ENCODE data around the gene PFN3. TPM values are rescaled to one million over a fixed set of nuclear protein-coding genes. Genes with fewer than 3 reads are reported as not detected.

Gene PFN3
- total RNA-seq, 1 experiment from 2014 or later: 0.48 TPM

DNA sequence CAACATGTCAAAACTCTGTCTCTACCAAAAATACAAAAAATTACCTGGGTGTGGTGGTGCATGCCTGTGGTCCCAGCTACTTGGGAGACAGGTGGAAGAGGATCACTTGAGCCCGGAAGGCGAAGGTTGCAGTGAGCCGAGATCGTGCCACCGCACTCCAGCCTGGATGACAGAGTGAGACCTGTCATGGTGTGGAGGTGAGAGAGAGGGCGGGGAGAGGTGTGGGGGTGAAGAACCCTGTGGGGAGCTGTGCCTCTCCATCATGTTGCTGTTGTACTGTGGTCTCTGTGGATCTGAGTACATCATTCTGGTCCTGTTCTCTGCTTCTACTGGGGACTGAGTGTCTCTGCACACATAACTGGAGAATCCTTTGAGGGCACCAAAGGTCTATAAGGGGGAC is 27.6 kb downstream of the PFN3 start (continued):
- TF ChIP-seq, protein P1, sequence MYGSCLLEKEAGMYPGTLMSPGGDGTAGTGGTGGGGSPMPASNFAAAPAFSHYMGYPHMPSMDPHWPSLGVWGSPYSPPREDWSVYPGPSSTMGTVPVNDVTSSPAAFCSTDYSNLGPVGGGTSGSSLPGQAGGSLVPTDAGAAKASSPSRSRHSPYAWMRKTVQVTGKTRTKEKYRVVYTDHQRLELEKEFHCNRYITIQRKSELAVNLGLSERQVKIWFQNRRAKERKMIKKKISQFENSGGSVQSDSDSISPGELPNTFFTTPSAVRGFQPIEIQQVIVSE (CRISPR knock-in tag; IDR thresholded peaks at IDR 0.05; ENCODE audit: borderline replicate concordance): no peak
- TF ChIP-seq ZNF138 (CRISPR knock-in tag; conservative IDR thresholded peaks at IDR 0.05) (no peak), CREM (CRISPR knock-in tag; IDR thresholded peaks at IDR 0.05) (no peak)

DNA sequence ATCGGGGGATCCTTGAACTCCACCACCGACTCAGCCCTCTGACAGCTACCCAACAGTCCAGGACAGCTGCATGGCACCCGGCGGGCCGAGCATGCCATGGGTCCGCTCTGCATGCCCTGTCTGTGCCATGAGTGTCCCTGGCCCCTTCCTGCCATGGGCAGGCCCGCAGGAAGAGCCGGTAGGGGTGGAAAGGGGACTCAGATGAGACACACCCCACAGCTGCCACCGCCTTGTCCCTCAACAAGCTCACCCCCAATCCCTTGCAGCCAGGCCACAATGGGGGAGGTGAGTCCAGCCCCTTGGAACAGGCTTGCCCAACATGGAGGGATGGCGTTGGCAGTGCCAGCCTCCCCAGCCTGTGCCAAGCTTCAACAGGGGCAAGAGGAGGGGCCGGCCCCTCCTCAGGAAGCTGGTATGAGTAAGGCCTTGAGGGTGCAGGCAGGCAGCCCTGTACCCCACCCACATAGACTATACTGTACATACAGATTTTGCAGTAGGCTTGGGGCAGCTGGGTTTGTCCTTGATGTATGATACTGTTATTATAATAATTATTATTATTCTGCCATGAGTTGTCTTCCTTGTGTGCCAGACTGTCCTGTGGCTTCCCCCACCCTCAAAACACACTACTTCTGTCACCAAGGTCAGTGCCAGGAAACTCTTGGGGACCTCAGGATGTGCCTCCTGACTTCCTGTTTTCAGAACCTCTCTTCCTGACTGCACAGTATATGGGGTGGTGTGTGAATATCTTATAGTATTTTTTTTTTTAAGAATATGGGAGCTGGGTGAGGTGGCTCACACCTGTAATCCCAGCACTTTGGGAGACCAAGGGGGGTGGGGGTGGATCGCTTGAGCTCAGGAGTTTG is 28.2 kb downstream of the PFN3 start:
- Mint-ChIP-seq H3K27ac (no peak overlapping the region), H3K4me3 (peak overlapping the region; percentile 66; the same call in 1 of the 2 replicates), H3K27me3 (ENCODE audit: low read depth) (peaks cover 5% of the 10 kb centered on the region), H3K9me3 (no peaks in the 10 kb centered on the region), H3K4me1 (peaks cover 47% of the 10 kb centered on the region), H3K36me3 (peaks cover 13% of the 10 kb centered on the region)
- no peak for ATAC-seq
- CTCF ChIA-PET: interaction anchor here (0.6 to 13.2 kb wide), 13 partner anchors 7 to 129 kb away, joined by 3 to 216 read pairs (median 55); partner anchors contain the start of genes GRK6, PFN3, PRR7 and SLC34A1
- POLR2A ChIA-PET: interaction anchor here (1.1 to 1.3 kb wide), 3 partner anchors 10 to 36 kb away, joined by 3 to 5 read pairs (median 3); no protein-coding TSS in a partner anchor
- DNase-seq (ENCODE audit: low spot score): no peak
- TF ChIP-seq TEAD1 (CRISPR knock-in tag; IDR thresholded peaks at IDR 0.05): no peak
- TF ChIP-seq, protein P2, sequence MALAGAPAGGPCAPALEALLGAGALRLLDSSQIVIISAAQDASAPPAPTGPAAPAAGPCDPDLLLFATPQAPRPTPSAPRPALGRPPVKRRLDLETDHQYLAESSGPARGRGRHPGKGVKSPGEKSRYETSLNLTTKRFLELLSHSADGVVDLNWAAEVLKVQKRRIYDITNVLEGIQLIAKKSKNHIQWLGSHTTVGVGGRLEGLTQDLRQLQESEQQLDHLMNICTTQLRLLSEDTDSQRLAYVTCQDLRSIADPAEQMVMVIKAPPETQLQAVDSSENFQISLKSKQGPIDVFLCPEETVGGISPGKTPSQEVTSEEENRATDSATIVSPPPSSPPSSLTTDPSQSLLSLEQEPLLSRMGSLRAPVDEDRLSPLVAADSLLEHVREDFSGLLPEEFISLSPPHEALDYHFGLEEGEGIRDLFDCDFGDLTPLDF (CRISPR knock-in tag; IDR thresholded peaks at IDR 0.05): no peak
- TF ChIP-seq, protein P3, sequence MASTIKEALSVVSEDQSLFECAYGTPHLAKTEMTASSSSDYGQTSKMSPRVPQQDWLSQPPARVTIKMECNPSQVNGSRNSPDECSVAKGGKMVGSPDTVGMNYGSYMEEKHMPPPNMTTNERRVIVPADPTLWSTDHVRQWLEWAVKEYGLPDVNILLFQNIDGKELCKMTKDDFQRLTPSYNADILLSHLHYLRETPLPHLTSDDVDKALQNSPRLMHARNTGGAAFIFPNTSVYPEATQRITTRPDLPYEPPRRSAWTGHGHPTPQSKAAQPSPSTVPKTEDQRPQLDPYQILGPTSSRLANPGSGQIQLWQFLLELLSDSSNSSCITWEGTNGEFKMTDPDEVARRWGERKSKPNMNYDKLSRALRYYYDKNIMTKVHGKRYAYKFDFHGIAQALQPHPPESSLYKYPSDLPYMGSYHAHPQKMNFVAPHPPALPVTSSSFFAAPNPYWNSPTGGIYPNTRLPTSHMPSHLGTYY (CRISPR knock-in tag; IDR thresholded peaks at IDR 0.05): no peak
- no peak for TF ChIP-seq CREB1 (CRISPR knock-in tag; IDR thresholded peaks at IDR 0.05)
- no peak for TF ChIP-seq ZNF423 (CRISPR knock-in tag; IDR thresholded peaks at IDR 0.05)
- no peak for TF ChIP-seq ZNF416 (CRISPR knock-in tag; IDR thresholded peaks at IDR 0.05)
- TF ChIP-seq, protein P1 (CRISPR knock-in tag; IDR thresholded peaks at IDR 0.05; ENCODE audit: borderline replicate concordance): no peak
- no peak for TF ChIP-seq ESRRA (CRISPR knock-in tag; IDR thresholded peaks at IDR 0.05; ENCODE audit: borderline replicate concordance)
- no peak for TF ChIP-seq EMX1 (CRISPR knock-in tag; IDR thresholded peaks at IDR 0.05)
- TF ChIP-seq, protein P4, sequence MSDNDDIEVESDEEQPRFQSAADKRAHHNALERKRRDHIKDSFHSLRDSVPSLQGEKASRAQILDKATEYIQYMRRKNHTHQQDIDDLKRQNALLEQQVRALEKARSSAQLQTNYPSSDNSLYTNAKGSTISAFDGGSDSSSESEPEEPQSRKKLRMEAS (CRISPR knock-in tag; IDR thresholded peaks at IDR 0.05): no peak
- no peak for TF ChIP-seq ZNF232 (CRISPR knock-in tag; IDR thresholded peaks at IDR 0.05)
- TF ChIP-seq, protein P5, sequence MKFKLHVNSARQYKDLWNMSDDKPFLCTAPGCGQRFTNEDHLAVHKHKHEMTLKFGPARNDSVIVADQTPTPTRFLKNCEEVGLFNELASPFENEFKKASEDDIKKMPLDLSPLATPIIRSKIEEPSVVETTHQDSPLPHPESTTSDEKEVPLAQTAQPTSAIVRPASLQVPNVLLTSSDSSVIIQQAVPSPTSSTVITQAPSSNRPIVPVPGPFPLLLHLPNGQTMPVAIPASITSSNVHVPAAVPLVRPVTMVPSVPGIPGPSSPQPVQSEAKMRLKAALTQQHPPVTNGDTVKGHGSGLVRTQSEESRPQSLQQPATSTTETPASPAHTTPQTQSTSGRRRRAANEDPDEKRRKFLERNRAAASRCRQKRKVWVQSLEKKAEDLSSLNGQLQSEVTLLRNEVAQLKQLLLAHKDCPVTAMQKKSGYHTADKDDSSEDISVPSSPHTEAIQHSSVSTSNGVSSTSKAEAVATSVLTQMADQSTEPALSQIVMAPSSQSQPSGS (CRISPR knock-in tag; IDR thresholded peaks at IDR 0.05; ENCODE audit: borderline replicate concordance, low read depth): no peak
- no peak for TF ChIP-seq NR2C2 (CRISPR knock-in tag; IDR thresholded peaks at IDR 0.05)
- no peak for TF ChIP-seq ZNF121 (CRISPR knock-in tag; IDR thresholded peaks at IDR 0.05)
- TF ChIP-seq RORB (CRISPR knock-in tag; IDR thresholded peaks at IDR 0.05): no peak
- no peak for TF ChIP-seq FOXK1 (CRISPR knock-in tag; IDR thresholded peaks at IDR 0.05)
- TF ChIP-seq TEAD4 (CRISPR knock-in tag; IDR thresholded peaks at IDR 0.05): no peak
- TF ChIP-seq NR1H2 (CRISPR knock-in tag; IDR thresholded peaks at IDR 0.05): no peak
- TF ChIP-seq MYBL2 (CRISPR knock-in tag; IDR thresholded peaks at IDR 0.05): no peak
